SU-DHL-6 (cell line): ENCODE results near the gene RAB10.

ENCODE experiments used
- H2AFZ ChIP-seq: fragments of 200-600 bp; sonication (generic); 2 replicates; pipeline ENCODE4 v1.6.1; 2014; ENCODE audit warnings: low read depth, mild to moderate bottlenecking, moderate library complexity, mixed read lengths, antibody characterized with exemption, low read length; ENCODE audit not compliant: severe bottlenecking
- H3F3A ChIP-seq: fragments of 200-600 bp; shearing (Covaris generic); 2 replicates; pipeline ENCODE4 v1.6.0; 2016; ENCODE audit warnings: antibody characterized with exemption, mild to moderate bottlenecking; ENCODE audit not compliant: insufficient read depth
- H3K27ac ChIP-seq: fragments of 200-600 bp; sonication (generic); 2 replicates; pipeline ENCODE4 v1.5.1; 2016; ENCODE audit warnings: low read depth, mild to moderate bottlenecking, low read length, moderate library complexity, mixed read lengths
- H3K27me3 ChIP-seq: fragments of 200-600 bp; sonication (generic), shearing (Covaris generic); 2 replicates; pipeline ENCODE4 v1.6.0; 2014; ENCODE audit warnings: mild to moderate bottlenecking, low read length
- H3K36me3 ChIP-seq: fragments of 200-600 bp; sonication (generic); 2 replicates; pipeline ENCODE4 v1.6.1; 2014; ENCODE audit warnings: mild to moderate bottlenecking, low read length, mixed read lengths
- H3K4me2 ChIP-seq: fragments of 300-600, 200-600 bp; shearing (Covaris generic), sonication (generic); 2 replicates; pipeline ENCODE4 v1.6.0; 2014; ENCODE audit warnings: low read length, low read depth, mild to moderate bottlenecking; ENCODE audit not compliant: poor library complexity, severe bottlenecking
- H3K4me3 ChIP-seq: fragments of 200-600 bp; sonication (generic); 2 replicates; pipeline ENCODE4 v1.5.1; 2014; ENCODE audit warnings: antibody characterized with exemption, low read length, mild to moderate bottlenecking, mixed read lengths; ENCODE audit not compliant: insufficient read depth, poor library complexity, severe bottlenecking
- H3K79me2 ChIP-seq: fragments of 200-600 bp; sonication (generic); 2 replicates; pipeline ENCODE4 v1.6.1; 2014; ENCODE audit warnings: mild to moderate bottlenecking, low read length, moderate library complexity; ENCODE audit not compliant: insufficient read depth
- H3K9ac ChIP-seq: fragments of 200-600 bp; sonication (generic); 2 replicates; pipeline ENCODE4 v1.7.0; 2014; ENCODE audit warnings: mild to moderate bottlenecking, low read length
- H3K9me2 ChIP-seq: fragments of 200-600 bp; sonication (generic); replicated peaks from 2 replicates; pipeline ENCODE4 v1.6.1; 2014; ENCODE audit warnings: low read length; ENCODE audit not compliant: insufficient read depth
- H3K9me3 ChIP-seq: fragments of 200-600 bp; sonication (generic); 2 replicates; pipeline ENCODE4 v1.6.1; 2014; ENCODE audit warnings: low read length, mixed read lengths; ENCODE audit not compliant: insufficient read depth
- H4K20me1 ChIP-seq: fragments of 200-600 bp; sonication (generic); 2 replicates; pipeline ENCODE4 v1.6.1; 2014; ENCODE audit warnings: low read depth, mild to moderate bottlenecking, antibody characterized with exemption, low read length, moderate library complexity, mixed read lengths
- EZH2phosphoT487 ChIP-seq: fragments of 200-600 bp; sonication (generic), shearing (Covaris generic); conservative IDR thresholded peaks from 2 replicates; pipeline ENCODE4 v1.6.1; 2018; ENCODE audit warnings: mild to moderate bottlenecking, antibody characterized with exemption, low read length, moderate library complexity, mixed read lengths
- TF ChIP-seq, protein P1 (sequence below): fragments of 200-600 bp; sonication (generic); IDR thresholded peaks from one replicate; pipeline ENCODE4 v1.5.1; 2017; ENCODE audit warnings: antibody characterized with exemption, mild to moderate bottlenecking, low read length, moderate library complexity; ENCODE audit not compliant: insufficient read depth, poor library complexity, severe bottlenecking

RAB10 gene

DNA sequence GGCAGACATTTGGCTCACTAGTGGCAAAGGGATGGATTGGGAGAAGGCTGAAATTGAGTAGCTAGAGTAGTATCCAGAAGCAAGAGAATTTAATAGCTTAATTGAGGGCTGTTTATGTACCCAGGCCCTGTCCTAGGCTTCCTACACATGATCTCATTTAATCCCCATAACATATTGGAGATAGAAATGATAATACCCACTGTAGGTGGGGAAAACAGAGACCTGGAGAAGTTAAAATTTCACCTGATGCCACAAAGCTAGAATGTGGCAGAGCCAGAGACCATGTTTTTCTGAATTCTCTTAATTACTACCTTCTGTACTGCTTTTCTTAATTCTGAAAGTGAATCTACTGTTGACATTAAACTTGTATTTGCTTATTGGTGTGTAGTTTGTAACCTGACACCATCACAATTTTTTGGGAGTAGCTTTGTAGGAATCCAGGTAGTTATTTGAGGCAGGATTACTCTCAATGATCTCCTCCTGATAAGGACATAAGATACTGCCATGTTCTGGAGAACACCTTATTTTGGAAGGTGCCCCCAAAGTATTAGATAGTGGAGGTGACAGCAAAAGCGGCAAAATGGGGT lies 42.2 kb downstream of the RAB10 start:
- H3K4me2 ChIP-seq: no peak overlapping the region
- H3K9me3 ChIP-seq: peaks cover 12% of the 10 kb centered on the region
- no peak overlapping the region for H3K4me3 ChIP-seq
- no peaks in the 10 kb centered on the region; the same call in 1 of the 2 replicates for H3F3A ChIP-seq
- peaks cover 8% of the 10 kb centered on the region for H4K20me1 ChIP-seq
- no peaks in the 10 kb centered on the region for H3K9me2 ChIP-seq
- H3K79me2 ChIP-seq: peaks cover 97% of the 10 kb centered on the region
- H3K9ac ChIP-seq: no peak overlapping the region
- no peak for TF ChIP-seq EZH2phosphoT487
- TF ChIP-seq, protein P1, sequence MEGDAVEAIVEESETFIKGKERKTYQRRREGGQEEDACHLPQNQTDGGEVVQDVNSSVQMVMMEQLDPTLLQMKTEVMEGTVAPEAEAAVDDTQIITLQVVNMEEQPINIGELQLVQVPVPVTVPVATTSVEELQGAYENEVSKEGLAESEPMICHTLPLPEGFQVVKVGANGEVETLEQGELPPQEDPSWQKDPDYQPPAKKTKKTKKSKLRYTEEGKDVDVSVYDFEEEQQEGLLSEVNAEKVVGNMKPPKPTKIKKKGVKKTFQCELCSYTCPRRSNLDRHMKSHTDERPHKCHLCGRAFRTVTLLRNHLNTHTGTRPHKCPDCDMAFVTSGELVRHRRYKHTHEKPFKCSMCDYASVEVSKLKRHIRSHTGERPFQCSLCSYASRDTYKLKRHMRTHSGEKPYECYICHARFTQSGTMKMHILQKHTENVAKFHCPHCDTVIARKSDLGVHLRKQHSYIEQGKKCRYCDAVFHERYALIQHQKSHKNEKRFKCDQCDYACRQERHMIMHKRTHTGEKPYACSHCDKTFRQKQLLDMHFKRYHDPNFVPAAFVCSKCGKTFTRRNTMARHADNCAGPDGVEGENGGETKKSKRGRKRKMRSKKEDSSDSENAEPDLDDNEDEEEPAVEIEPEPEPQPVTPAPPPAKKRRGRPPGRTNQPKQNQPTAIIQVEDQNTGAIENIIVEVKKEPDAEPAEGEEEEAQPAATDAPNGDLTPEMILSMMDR: no peak
- no peak overlapping the region for H2AFZ ChIP-seq
- H3K27me3 ChIP-seq: no peaks in the 10 kb centered on the region
- peaks cover 12% of the 10 kb centered on the region; the same call in 1 of the 2 replicates for H3K36me3 ChIP-seq
- H3K27ac ChIP-seq: no peak overlapping the region

DNA sequence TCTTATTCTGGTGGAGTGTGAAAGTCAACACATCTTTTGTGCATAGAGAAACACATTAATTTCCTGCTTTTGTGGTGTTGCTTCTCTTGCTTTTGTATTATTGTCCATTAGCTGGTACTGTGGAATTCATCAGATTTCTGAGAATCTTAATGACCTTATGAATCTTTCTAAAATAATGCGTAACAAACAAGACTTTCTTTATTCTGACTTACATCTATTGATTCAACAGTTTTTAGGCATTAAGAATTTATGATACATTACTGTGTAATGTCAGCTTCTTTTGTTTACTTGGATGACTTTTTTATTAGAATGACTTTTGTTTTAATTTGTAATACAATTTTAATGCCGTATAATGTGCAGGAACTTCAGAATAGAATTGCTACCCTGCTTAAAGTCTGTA lies 43.4 kb downstream of the RAB10 start:
- Histone ChIP-seq H3K9me3 (peaks cover 12% of the 10 kb centered on the region), H3F3A (no peaks in the 10 kb centered on the region; the same call in 1 of the 2 replicates), H3K79me2 (peaks cover 96% of the 10 kb centered on the region)

DNA sequence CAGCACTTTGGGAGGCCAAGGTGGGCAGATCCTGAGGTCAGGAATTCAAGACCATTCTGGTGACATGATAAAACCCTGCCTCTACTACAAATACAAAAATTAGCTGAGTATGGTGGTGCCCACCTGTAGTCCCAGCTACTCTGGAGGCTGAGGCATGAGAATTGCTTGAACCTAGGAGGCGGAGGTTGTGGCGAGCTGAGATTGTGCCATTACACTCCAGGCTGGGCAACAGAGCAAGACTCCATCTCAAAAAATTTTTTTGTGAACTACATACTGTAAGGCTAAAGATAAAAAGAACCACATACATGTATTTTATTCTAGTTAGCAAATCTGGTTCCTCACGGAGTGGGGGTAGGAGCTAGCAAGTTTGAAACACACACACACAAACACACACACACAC lies 45.1 kb downstream of the RAB10 start:
- H4K20me1 ChIP-seq: no peaks in the 10 kb centered on the region; the same call in 1 of the 2 replicates
- H3K9ac ChIP-seq: no peak overlapping the region
- H3K9me2 ChIP-seq: no peaks in the 10 kb centered on the region
- peaks cover 12% of the 10 kb centered on the region for H3K9me3 ChIP-seq
- H3K27ac ChIP-seq: no peak overlapping the region
- no peak overlapping the region for H2AFZ ChIP-seq
- H3K36me3 ChIP-seq: peaks cover 23% of the 10 kb centered on the region
- H3K4me2 ChIP-seq: no peak overlapping the region
- peaks cover 97% of the 10 kb centered on the region for H3K79me2 ChIP-seq
- H3K27me3 ChIP-seq: no peaks in the 10 kb centered on the region
- no peaks in the 10 kb centered on the region; the same call in 1 of the 2 replicates for H3F3A ChIP-seq
- H3K4me3 ChIP-seq: no peak overlapping the region
- TF ChIP-seq, protein P1: no peak
- TF ChIP-seq EZH2phosphoT487: no peak

More for the DNA sequence above, 43.4 kb downstream of the RAB10 start:
- Histone ChIP-seq H4K20me1 (peaks cover 8% of the 10 kb centered on the region), H3K27ac (no peak overlapping the region), H3K9me2 (no peaks in the 10 kb centered on the region), H2AFZ (no peak overlapping the region), H3K4me3 (no peak overlapping the region), H3K27me3 (no peaks in the 10 kb centered on the region), H3K9ac (no peak overlapping the region), H3K36me3 (peaks cover 17% of the 10 kb centered on the region), H3K4me2 (no peak overlapping the region)
- TF ChIP-seq, protein P1: no peak
- TF ChIP-seq EZH2phosphoT487: no peak
